LNCAP (cell line): Measurements from ENCODE around the gene BCAM.

ENCODE experiments used
- CTCF ChIP-seq: fragments of 450-650 bp; IDR thresholded peaks from 2 replicates; pipeline ENCODE4 v1.5.1; 2017; ENCODE audit warnings: mild to moderate bottlenecking

BCAM gene

GRCh38 chr19:44823373-44823698 lies 14.4 kb downstream of the BCAM start:
- no peak for TF ChIP-seq CTCF

GRCh38 chr19:44824761-44825160 lies 15.9 kb downstream of the BCAM start:
- no peak for TF ChIP-seq CTCF

- TF ChIP-seq CTCF: no peak
These were observed 30.4 kb downstream of the BCAM start for GRCh38 chr19:44839276-44839675.

GRCh38 chr19:44840811-44841210 lies 31.9 kb downstream of the BCAM start:
- TF ChIP-seq CTCF: no peak

- TF ChIP-seq CTCF: no peak
These were observed 32.3 kb downstream of the BCAM start for GRCh38 chr19:44841231-44841630.

GRCh38 chr19:44845286-44845611 lies 36.3 kb downstream of the BCAM start:
- no peak for TF ChIP-seq CTCF

- peak; percentile 60 for TF ChIP-seq CTCF
These were observed 36.9 kb downstream of the BCAM start, which contains the start of gene NECTIN2 for GRCh38 chr19:44845612-44846454. TSS of gene NECTIN2 (plus strand) at chr19:44846297. CDS start at chr19:44846526, 229 bp downstream.
